MM.1S (cell line): ENCODE data around the gene SUPV3L1.

ENCODE experiments used
- DNase-seq: peaks from one replicate; pipeline ENCODE4 v3.0.0-alpha.2; 2015
- H2AFZ ChIP-seq: fragments of 300-600 bp; sonication (generic); 2 replicates; pipeline ENCODE4 v1.6.0; 2016; ENCODE audit warnings: antibody characterized with exemption, low read length
- H3F3A ChIP-seq: fragments of 300-600 bp; sonication (generic); 2 replicates; pipeline ENCODE4 v1.6.1; 2016; ENCODE audit warnings: mild to moderate bottlenecking, antibody characterized with exemption, low read length, moderate library complexity, mixed read lengths; ENCODE audit not compliant: insufficient read depth
- H3K27ac ChIP-seq: fragments of 300-600 bp; sonication (generic); 2 replicates; pipeline ENCODE4 v1.5.1; 2016; ENCODE audit warnings: mild to moderate bottlenecking, low read length
- H3K27me3 ChIP-seq: fragments of 300-600 bp; sonication (generic); replicated peaks from 2 replicates; pipeline ENCODE4 v1.6.0; 2016; ENCODE audit warnings: low read length; ENCODE audit not compliant: insufficient read depth
- H3K36me3 ChIP-seq: fragments of 300-600 bp; sonication (generic); replicated peaks from 2 replicates; pipeline ENCODE4 v1.6.1; 2016; ENCODE audit warnings: mild to moderate bottlenecking, low read length, mixed read lengths; ENCODE audit not compliant: insufficient read depth
- H3K4me1 ChIP-seq: fragments of 300-600 bp; sonication (generic); 2 replicates; pipeline ENCODE4 v1.6.1; 2016; ENCODE audit warnings: low read length, mixed read lengths
- H3K4me2 ChIP-seq: fragments of 300-600 bp; sonication (generic); 2 replicates; pipeline ENCODE4 v1.6.0; 2016; ENCODE audit warnings: low read depth, low read length
- H3K4me3 ChIP-seq: fragments of 300-600 bp; sonication (generic); 2 replicates; pipeline ENCODE4 v1.5.1; 2016; ENCODE audit warnings: low read length, mixed read lengths
- H3K79me2 ChIP-seq: fragments of 300-600 bp; sonication (generic); 2 replicates; pipeline ENCODE4 v1.6.1; 2016; ENCODE audit warnings: mixed run types, low read length, mixed read lengths
- H3K9ac ChIP-seq: fragments of 300-600 bp; sonication (generic); 2 replicates; pipeline ENCODE4 v1.6.1; 2016; ENCODE audit warnings: low read length, mixed read lengths
- H3K9me2 ChIP-seq: fragments of 300-600 bp; sonication (generic); replicated peaks from 2 replicates; pipeline ENCODE4 v1.6.1; 2016; ENCODE audit warnings: mild to moderate bottlenecking, low read length, mixed read lengths; ENCODE audit not compliant: insufficient read depth
- H3K9me3 ChIP-seq: fragments of 300-600 bp; sonication (generic); replicated peaks from 2 replicates; pipeline ENCODE4 v1.6.1; 2016; ENCODE audit warnings: mild to moderate bottlenecking, low read length, mixed read lengths; ENCODE audit not compliant: insufficient read depth
- H4K20me1 ChIP-seq: fragments of 300-600 bp; sonication (generic); 2 replicates; pipeline ENCODE4 v1.6.1; 2016; ENCODE audit warnings: mild to moderate bottlenecking, low read length, moderate library complexity, mixed read lengths; ENCODE audit not compliant: insufficient read depth
- EZH2 ChIP-seq: fragments of 300-600 bp; sonication (generic); optimal IDR thresholded peaks from 2 replicates; pipeline ENCODE3; 2017; ENCODE audit warnings: low read depth, mild to moderate bottlenecking, antibody characterized with exemption, low read length, mixed read lengths
- EZH2phosphoT487 ChIP-seq: fragments of 300-600 bp; sonication (generic); IDR thresholded peaks from 2 replicates; pipeline ENCODE4 v1.6.1; 2018; ENCODE audit warnings: antibody characterized with exemption, low read length
- TF ChIP-seq, protein P1 (sequence below): fragments of 300-600 bp; sonication (generic); IDR thresholded peaks from 2 replicates; pipeline ENCODE4 v1.5.1; 2016; ENCODE audit warnings: antibody characterized with exemption, low read length, mixed read lengths

SUPV3L1 gene

DNA sequence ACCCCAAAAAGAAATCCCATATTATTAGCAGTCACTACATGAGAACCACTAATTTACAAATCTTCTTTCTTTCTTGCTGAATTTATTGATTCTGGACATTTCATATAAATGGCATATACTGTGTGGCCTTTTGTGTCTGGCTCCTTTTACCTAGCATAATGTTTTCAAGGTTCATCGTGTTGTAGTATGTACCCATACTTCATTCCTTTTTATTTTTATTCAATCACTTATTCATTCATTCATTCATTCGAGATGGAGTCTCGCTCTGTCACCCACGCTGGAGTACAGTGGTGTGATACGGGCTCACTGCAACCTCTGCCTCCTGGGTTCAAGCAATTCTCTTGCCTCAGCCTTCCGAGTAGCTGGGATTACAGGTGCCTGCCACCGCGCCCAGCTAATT is 34.2 kb upstream of the SUPV3L1 start:
- Histone ChIP-seq H3F3A (no peaks in the 10 kb centered on the region), H4K20me1 (no peaks in the 10 kb centered on the region), H3K9me2 (no peaks in the 10 kb centered on the region), H3K4me1 (no peaks in the 10 kb centered on the region), H2AFZ (no peak overlapping the region), H3K27ac (no peak overlapping the region), H3K4me2 (no peak overlapping the region), H3K27me3 (no peaks in the 10 kb centered on the region), H3K9ac (no peak overlapping the region), H3K9me3 (no peaks in the 10 kb centered on the region), H3K36me3 (no peaks in the 10 kb centered on the region), H3K4me3 (no peak overlapping the region), H3K79me2 (peaks cover 81% of the 10 kb centered on the region)
- no peak for DNase-seq
- TF ChIP-seq EZH2 (no peak), EZH2phosphoT487 (no peak)
- TF ChIP-seq, protein P1, sequence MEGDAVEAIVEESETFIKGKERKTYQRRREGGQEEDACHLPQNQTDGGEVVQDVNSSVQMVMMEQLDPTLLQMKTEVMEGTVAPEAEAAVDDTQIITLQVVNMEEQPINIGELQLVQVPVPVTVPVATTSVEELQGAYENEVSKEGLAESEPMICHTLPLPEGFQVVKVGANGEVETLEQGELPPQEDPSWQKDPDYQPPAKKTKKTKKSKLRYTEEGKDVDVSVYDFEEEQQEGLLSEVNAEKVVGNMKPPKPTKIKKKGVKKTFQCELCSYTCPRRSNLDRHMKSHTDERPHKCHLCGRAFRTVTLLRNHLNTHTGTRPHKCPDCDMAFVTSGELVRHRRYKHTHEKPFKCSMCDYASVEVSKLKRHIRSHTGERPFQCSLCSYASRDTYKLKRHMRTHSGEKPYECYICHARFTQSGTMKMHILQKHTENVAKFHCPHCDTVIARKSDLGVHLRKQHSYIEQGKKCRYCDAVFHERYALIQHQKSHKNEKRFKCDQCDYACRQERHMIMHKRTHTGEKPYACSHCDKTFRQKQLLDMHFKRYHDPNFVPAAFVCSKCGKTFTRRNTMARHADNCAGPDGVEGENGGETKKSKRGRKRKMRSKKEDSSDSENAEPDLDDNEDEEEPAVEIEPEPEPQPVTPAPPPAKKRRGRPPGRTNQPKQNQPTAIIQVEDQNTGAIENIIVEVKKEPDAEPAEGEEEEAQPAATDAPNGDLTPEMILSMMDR: no peak

DNA sequence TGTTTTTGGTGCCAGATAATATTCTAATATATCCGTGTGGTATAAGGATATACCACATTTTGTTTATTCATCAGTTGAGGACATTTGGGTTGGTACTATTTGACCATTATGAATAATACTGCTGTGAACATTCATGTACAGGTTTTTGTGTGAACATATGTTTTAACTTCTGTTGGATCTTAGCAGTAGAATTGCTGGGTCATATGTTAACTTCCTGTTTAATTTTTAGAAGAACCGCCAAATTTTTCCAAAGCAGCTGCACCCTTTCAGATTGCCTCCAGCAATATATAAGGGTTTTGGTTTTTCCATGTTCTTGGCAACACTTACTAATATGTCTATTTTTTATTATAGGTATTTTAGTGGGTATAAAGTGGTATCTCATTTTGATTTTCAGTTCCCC is 33.3 kb upstream of the SUPV3L1 start:
- Histone ChIP-seq H3K9ac (no peak overlapping the region), H3K9me2 (no peaks in the 10 kb centered on the region), H3K79me2 (peaks cover 77% of the 10 kb centered on the region), H3K36me3 (no peaks in the 10 kb centered on the region), H2AFZ (no peak overlapping the region), H3K27me3 (no peaks in the 10 kb centered on the region), H3K4me2 (no peak overlapping the region), H3F3A (no peaks in the 10 kb centered on the region), H3K4me1 (no peaks in the 10 kb centered on the region), H3K4me3 (no peak overlapping the region), H4K20me1 (no peaks in the 10 kb centered on the region; the same call in 1 of the 2 replicates), H3K9me3 (no peaks in the 10 kb centered on the region), H3K27ac (no peak overlapping the region)
- DNase-seq: no peak
- TF ChIP-seq EZH2phosphoT487 (no peak), EZH2 (no peak)
- TF ChIP-seq, protein P1: no peak

DNA sequence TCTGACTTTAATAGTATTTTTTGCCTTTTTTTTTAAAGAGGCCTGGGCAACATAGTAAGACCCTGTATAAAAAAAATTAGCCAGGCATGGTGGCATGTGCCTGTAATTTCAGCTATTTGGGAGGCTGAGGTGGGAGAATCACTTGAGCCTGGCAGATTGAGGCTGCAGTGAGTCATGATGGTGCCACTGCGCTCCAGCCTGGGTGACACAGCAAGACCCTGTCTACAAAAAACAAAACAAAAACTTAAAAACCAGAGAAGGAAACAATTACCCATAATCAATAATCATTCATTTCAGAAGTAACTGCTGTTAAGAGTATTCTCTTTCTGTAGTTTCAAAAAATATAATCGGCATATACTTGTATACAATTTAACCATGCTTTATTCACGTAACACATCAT is 28.1 kb upstream of the SUPV3L1 start:
- no peak overlapping the region for H3K27ac ChIP-seq
- H3K4me3 ChIP-seq: no peak overlapping the region
- H3K4me2 ChIP-seq: no peak overlapping the region
- no peak for DNase-seq
- H3F3A ChIP-seq: no peaks in the 10 kb centered on the region
- no peaks in the 10 kb centered on the region for H3K27me3 ChIP-seq
- H4K20me1 ChIP-seq: no peaks in the 10 kb centered on the region; the same call in 1 of the 2 replicates
- H3K9me3 ChIP-seq: no peaks in the 10 kb centered on the region
- no peaks in the 10 kb centered on the region for H3K4me1 ChIP-seq
- H3K79me2 ChIP-seq: peaks cover 47% of the 10 kb centered on the region
- no peak for TF ChIP-seq EZH2phosphoT487
- TF ChIP-seq, protein P1: no peak
- TF ChIP-seq EZH2: no peak
- H3K36me3 ChIP-seq: no peaks in the 10 kb centered on the region
- H2AFZ ChIP-seq: no peak overlapping the region
- H3K9ac ChIP-seq: no peak overlapping the region
- no peaks in the 10 kb centered on the region for H3K9me2 ChIP-seq
